Parathyroid adenoma (tissue), 2 donors: ENCODE data around the gene IL32.

Experiments
- H2AFZ ChIP-seq: fragments of 300-600 bp; sonication (generic); one replicate; pipeline ENCODE4 v1.7.0; 2017; ENCODE audit warnings: antibody characterized with exemption, mild to moderate bottlenecking
- H3K27ac ChIP-seq: fragments of 300-600 bp; sonication (generic); one replicate; pipeline ENCODE4 v1.7.0; 2017
- H3K27me3 ChIP-seq: fragments of 300-600 bp; sonication (generic); one replicate; pipeline ENCODE4 v1.7.0; 2017; ENCODE audit warnings: low read length; ENCODE audit not compliant: control insufficient read depth, insufficient read depth
- H3K36me3 ChIP-seq: fragments of 300-600 bp; sonication (generic); one replicate; pipeline ENCODE4 v1.7.0; 2017; ENCODE audit warnings: low read length; ENCODE audit not compliant: control insufficient read depth, insufficient read depth
- H3K4me1 ChIP-seq: fragments of 300-600 bp; sonication (generic); one replicate; pipeline ENCODE4 v1.7.0; 2017; ENCODE audit warnings: control low read depth
- H3K4me2 ChIP-seq: fragments of 300-600 bp; sonication (generic); one replicate; pipeline ENCODE4 v1.7.0; 2017; ENCODE audit warnings: low read length
- H3K4me3 ChIP-seq: fragments of 300-600 bp; sonication (generic); one replicate; pipeline ENCODE4 v1.7.0; 2017; ENCODE audit warnings: low read depth, low read length
- H3K79me2 ChIP-seq: fragments of 300-600 bp; sonication (generic); one replicate; pipeline ENCODE4 v1.7.0; 2017; ENCODE audit warnings: control low read depth
- H3K9ac ChIP-seq: fragments of 300-600 bp; sonication (generic); one replicate; pipeline ENCODE4 v1.7.0; 2017; ENCODE audit warnings: mild to moderate bottlenecking
- H3K9me3 ChIP-seq: fragments of 300-600 bp; sonication (generic); one replicate; pipeline ENCODE4 v1.7.0; 2017; ENCODE audit warnings: low read length; ENCODE audit not compliant: control insufficient read depth
- TF ChIP-seq, protein P1 (sequence below): fragments of 300-600 bp; sonication (generic); IDR thresholded peaks from one replicate; pipeline ENCODE4 v1.7.0; 2017; ENCODE audit warnings: antibody characterized with exemption, mild to moderate bottlenecking
- donor health status: primary hyperparathyroidism.

Gene IL32, protein sequence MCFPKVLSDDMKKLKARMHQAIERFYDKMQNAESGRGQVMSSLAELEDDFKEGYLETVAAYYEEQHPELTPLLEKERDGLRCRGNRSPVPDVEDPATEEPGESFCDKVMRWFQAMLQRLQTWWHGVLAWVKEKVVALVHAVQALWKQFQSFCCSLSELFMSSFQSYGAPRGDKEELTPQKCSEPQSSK

DNA sequence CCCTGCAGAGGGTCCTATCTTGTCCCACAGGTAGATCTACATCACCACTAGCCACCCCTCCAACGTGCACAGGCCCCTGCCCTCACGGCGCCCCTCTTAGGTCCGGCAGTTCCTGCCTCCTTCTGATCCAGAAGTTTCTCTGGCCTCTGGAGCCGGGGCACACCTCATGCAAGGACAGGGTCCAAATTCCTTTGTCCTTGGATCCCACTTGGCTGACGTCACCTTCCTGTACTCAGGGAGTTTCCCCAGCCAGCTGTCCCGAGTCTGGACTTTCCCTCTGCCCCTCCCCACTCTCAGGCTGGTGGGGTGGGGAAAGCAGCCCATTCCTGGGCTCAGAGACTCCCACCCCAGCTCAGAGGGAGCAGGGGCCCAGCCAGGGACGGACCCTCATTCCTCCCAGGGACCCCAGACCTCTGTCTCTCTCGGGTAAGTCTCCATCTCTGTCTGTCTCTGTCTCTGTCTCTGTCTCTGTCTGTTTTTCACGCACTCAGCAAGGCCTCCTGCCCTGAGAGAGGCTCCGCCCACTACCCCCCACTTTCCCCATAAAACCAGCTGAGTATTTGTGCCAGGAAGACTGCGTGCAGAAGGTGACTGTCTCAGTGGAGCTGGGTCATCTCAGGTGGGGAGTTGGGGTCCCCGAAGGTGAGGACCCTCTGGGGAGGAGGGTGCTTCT, at the start of gene IL32:
IL32 (plus strand) TSS at position 572 of the 673 bp plus-strand sequence. CDS start 172 bp downstream, outside the sequence.
- H3K4me3 ChIP-seq = peak within 1 kb of the TSS; percentile 21
- H3K4me1 ChIP-seq = no peaks in the 10 kb centered on the region
- TF ChIP-seq, protein P1, sequence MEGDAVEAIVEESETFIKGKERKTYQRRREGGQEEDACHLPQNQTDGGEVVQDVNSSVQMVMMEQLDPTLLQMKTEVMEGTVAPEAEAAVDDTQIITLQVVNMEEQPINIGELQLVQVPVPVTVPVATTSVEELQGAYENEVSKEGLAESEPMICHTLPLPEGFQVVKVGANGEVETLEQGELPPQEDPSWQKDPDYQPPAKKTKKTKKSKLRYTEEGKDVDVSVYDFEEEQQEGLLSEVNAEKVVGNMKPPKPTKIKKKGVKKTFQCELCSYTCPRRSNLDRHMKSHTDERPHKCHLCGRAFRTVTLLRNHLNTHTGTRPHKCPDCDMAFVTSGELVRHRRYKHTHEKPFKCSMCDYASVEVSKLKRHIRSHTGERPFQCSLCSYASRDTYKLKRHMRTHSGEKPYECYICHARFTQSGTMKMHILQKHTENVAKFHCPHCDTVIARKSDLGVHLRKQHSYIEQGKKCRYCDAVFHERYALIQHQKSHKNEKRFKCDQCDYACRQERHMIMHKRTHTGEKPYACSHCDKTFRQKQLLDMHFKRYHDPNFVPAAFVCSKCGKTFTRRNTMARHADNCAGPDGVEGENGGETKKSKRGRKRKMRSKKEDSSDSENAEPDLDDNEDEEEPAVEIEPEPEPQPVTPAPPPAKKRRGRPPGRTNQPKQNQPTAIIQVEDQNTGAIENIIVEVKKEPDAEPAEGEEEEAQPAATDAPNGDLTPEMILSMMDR = no peak
- H3K27ac ChIP-seq = peak within 1 kb of the TSS; percentile 24
- no peak within 1 kb of the TSS for H2AFZ ChIP-seq
- H3K27me3 ChIP-seq = no peaks in the 10 kb centered on the region
- H3K79me2 ChIP-seq = no peaks in the 10 kb centered on the region
- H3K36me3 ChIP-seq = no peaks in the 10 kb centered on the region
- H3K4me2 ChIP-seq = peak within 1 kb of the TSS; percentile 25
- H3K9ac ChIP-seq = no peak within 1 kb of the TSS
- no peaks in the 10 kb centered on the region for H3K9me3 ChIP-seq

DNA sequence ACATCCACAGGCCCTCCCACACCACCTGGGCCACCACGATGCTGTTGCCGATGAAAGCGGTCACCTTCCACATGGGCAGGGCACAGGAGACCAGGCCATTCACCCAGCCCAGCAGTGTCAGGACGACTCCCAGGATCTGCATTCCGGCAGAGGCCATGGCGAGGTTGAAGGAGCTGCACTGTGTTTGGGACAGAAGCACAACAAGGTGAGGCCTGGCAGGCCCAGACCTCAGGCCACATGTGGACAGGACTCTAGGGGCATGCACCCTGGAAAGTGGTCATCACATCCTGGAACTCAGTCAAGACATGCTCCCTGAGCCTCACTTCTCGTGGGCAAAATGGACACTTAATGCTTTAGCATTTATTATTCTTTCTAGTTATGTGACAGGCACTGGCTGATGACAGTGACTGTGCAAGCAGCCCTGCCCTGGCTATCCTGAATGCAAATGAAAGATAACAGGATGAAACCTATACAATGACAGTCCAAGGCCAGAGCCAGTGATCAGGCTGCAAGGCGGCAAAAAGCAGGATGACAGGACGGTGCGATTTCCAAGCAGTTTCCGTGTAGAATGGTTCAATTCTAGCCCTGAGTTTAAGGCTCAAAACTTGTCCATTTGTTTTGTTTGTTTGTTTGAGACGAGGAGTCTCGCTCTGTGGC, 49.4 kb upstream of the IL32 start:
- peaks cover 23% of the 10 kb centered on the region for H3K4me1 ChIP-seq
- TF ChIP-seq, protein P1 = no peak
- no peak overlapping the region for H3K4me3 ChIP-seq
- H3K9me3 ChIP-seq = no peaks in the 10 kb centered on the region
- H2AFZ ChIP-seq = no peak overlapping the region
- H3K79me2 ChIP-seq = peaks cover 3% of the 10 kb centered on the region
- H3K4me2 ChIP-seq = no peak overlapping the region
- no peaks in the 10 kb centered on the region for H3K27me3 ChIP-seq
- no peaks in the 10 kb centered on the region for H3K36me3 ChIP-seq
- H3K9ac ChIP-seq = no peak overlapping the region
- H3K27ac ChIP-seq = no peak overlapping the region

DNA sequence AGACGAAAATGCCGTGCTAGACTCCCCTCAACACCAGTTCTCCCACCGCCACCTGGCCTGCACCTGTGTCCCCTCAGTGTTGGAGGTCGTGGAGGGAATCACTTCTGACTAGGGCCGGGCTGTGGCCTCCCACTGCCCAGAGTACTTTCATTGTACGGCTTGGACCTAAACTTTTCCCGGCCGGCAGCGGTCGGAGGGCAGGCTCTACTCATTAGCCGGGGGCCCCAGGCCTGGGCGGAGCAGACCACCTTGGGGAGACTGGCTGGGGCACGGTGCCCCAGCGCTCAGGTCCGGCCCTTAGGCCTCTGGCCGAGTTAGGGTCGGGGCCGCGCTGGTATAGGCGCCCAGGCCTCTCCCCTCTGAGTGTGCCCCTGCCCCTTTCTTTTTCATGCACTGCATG, 48.1 kb upstream of the IL32 start:
- Histone ChIP-seq H3K4me3 (no peak overlapping the region), H3K4me1 (peaks cover 21% of the 10 kb centered on the region), H3K4me2 (no peak overlapping the region), H2AFZ (no peak overlapping the region), H3K9me3 (no peaks in the 10 kb centered on the region), H3K79me2 (no peaks in the 10 kb centered on the region), H3K9ac (no peak overlapping the region), H3K36me3 (no peaks in the 10 kb centered on the region), H3K27me3 (no peaks in the 10 kb centered on the region), H3K27ac (no peak overlapping the region)
- TF ChIP-seq, protein P1 = no peak

DNA sequence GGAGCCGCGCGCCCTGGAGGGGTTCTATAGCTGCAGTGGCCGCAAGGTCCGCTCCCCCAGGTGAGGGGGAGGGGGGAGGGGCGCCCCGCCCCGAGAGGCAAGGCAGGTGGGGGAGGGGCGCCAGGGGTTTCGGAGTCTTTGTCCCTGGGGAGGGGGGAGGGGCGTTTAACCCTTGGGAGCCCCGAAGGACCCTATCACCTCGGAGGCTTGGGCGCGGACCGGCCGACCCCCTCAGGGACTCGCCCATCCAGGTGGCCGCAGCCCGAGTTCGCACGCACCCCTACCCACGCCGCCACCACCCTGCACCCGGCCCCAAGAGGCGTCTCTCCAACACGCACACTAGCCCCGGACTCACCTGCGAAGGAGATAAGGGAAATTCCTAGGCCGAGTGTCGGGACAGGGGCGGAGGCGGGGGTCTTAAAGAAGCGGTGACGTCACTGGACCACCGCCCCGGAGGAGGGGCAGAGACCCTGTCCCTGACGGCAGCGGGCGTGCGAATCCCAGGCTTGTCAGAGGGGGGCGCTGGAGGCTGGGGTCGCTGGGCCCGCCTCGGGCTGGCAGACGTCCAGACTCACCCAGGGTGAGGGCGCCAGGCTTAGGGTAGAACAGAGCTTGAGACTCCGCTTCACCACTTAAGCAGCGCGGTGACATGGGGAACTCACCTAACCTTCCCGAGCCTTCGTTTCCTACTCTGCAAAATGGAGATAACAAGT, 47.5 kb upstream of the IL32 start, which contains the start of gene CLDN6:
CLDN6 (minus strand) TSS at position 390 of the 713 bp plus-strand sequence. CDS start 2,162 bp downstream, outside the sequence.
- Histone ChIP-seq H3K4me1 (peaks cover 22% of the 10 kb centered on the region), H3K79me2 (no peaks in the 10 kb centered on the region), H3K9me3 (no peaks in the 10 kb centered on the region), H3K36me3 (no peaks in the 10 kb centered on the region), H2AFZ (no peak within 1 kb of the TSS), H3K4me3 (no peak within 1 kb of the TSS), H3K27ac (no peak within 1 kb of the TSS), H3K9ac (no peak within 1 kb of the TSS), H3K27me3 (no peaks in the 10 kb centered on the region), H3K4me2 (no peak within 1 kb of the TSS)
- TF ChIP-seq, protein P1 = no peak
